A673 (cell line): Measurements from ENCODE around the gene PRSS35. TPM values are rescaled to one million over a fixed set of nuclear protein-coding genes. Genes with fewer than 3 reads are reported as not detected.

Experiments
- BruUV-seq: library from RNA; stranded (reverse); fragments of 400-500 nt; replicated peaks from 2 replicates; lab custom pipeline; 2021; lab: Mats Ljungman, UMichigan
- CTCF ChIA-PET: fragments of 300-600 bp; sonication (Branson Sonifier 250); formaldehyde crosslinking; loops from one replicate; lab custom pipeline; 2022; ENCODE audit warnings: antibody characterized with exemption; lab: Charles Lee
- POLR2A ChIA-PET: fragments of 300-600 bp; sonication (Branson Sonifier 250); formaldehyde crosslinking; loops from one replicate; lab custom pipeline; 2022; ENCODE audit warnings: antibody characterized with exemption; ENCODE audit not compliant: low non-redundant PET; lab: Charles Lee
- DNase-seq: peaks from one replicate; pipeline ENCODE4 v3.0.0-alpha.2; 2015; ENCODE audit warnings: low spot score
- H3K27ac ChIP-seq: fragments of 200-600 bp; sonication (generic); 2 replicates; pipeline ENCODE4 v1.5.1; 2016; ENCODE audit warnings: mixed run types, low read depth, mild to moderate bottlenecking, mixed read lengths, antibody characterized with exemption, low read length; ENCODE audit not compliant: poor library complexity, severe bottlenecking
- H3K27me3 ChIP-seq: fragments of 200-600 bp; sonication (generic); replicated peaks from 2 replicates; pipeline ENCODE4 v1.6.1; 2017; ENCODE audit warnings: mixed run types, low read depth, mild to moderate bottlenecking, mixed read lengths, antibody characterized with exemption, low read length; ENCODE audit not compliant: insufficient read depth, poor library complexity
- H3K36me3 ChIP-seq: fragments of 200-600 bp; sonication (generic); 2 replicates; pipeline ENCODE4 v1.6.1; 2016; ENCODE audit warnings: mixed run types, mild to moderate bottlenecking, mixed read lengths, antibody characterized with exemption, low read length; ENCODE audit not compliant: insufficient read depth, poor library complexity, severe bottlenecking
- H3K4me1 ChIP-seq: fragments of 200-600 bp; sonication (generic); 2 replicates; pipeline ENCODE4 v1.6.1; 2017; ENCODE audit warnings: mixed run types, mild to moderate bottlenecking, mixed read lengths, antibody characterized with exemption, low read length; ENCODE audit not compliant: insufficient read depth, poor library complexity, severe bottlenecking
- H3K4me3 ChIP-seq: fragments of 200-600 bp; sonication (generic); 2 replicates; pipeline ENCODE4 v1.5.1; 2016; ENCODE audit warnings: low read depth, mixed run types, mild to moderate bottlenecking, mixed read lengths, low read length; ENCODE audit not compliant: poor library complexity, severe bottlenecking
- H3K9me3 ChIP-seq: fragments of 200-600 bp; sonication (generic); 2 replicates; pipeline ENCODE4 v1.6.1; 2016; ENCODE audit warnings: mixed run types, low read depth, mild to moderate bottlenecking, mixed read lengths, antibody characterized with exemption, low read length; ENCODE audit not compliant: poor library complexity, severe bottlenecking
- EZH2 ChIP-seq: fragments of 200-600 bp; sonication (generic); IDR thresholded peaks from 2 replicates; pipeline ENCODE4 v1.6.1; 2017; ENCODE audit warnings: borderline replicate concordance, low read depth, mild to moderate bottlenecking, mixed read lengths, antibody characterized with exemption, low read length; ENCODE audit not compliant: poor library complexity, severe bottlenecking
- intact Hi-C: fragments of 100-400 bp; cut with micrococcal nuclease; formaldehyde crosslinking; loops from one replicate; pipeline ENCODE4 v1.10.0; 2022; ENCODE audit not compliant: unreplicated experiment
- total RNA-seq: library from RNA; stranded (reverse); gene quantifications from 2 replicates; pipeline ENCODE4 v1.2.3, GENCODE V29; 2021
- TF ChIP-seq, protein P1 (sequence below): fragments of 300-800, 200-600 bp; sonication (generic); conservative IDR thresholded peaks from 2 replicates; pipeline ENCODE4 v1.5.1; 2017; ENCODE audit warnings: low read depth, mild to moderate bottlenecking, antibody characterized with exemption, low read length, moderate library complexity, mixed read lengths

PRSS35 gene
- total RNA-seq, 1 experiment from 2014 or later: 112 TPM

DNA sequence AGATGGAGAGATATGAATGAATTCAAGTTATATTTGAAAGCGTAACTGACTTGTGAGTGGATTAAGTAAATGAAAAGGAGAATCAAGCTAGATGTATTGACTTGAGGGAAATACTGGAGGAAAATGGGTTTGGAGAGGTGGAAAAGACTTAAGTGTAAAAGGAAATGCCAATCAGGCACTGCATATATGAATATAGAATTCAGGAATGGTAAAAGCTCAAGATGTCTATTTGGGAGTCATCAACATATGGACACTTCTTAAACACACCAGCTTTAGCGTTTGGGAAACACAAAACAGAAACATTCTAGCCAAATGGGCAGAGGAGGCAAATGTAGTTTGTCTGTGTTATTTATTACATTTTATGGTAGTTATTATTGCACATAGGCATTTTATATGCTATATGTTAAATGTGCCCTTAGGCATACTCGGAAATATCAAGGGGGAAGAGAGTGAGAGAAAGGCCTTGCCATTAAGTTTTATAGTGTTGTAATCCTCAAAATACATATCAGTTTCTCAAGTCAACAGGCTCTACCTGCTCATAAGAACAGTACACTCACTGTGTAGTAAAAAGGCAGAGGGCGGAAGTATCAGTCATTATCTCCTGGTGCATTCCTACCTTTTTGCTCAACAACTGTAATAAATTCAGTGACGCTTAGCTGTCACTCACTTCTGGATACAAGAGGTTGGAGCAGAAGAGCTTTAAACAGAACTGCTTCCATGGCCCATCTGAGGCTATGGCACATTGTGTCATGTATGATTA is 47.8 kb upstream of the PRSS35 start:
- Histone ChIP-seq H3K4me3 (no peak overlapping the region), H3K36me3 (no peaks in the 10 kb centered on the region), H3K9me3 (no peaks in the 10 kb centered on the region), H3K4me1 (peaks cover 5% of the 10 kb centered on the region), H3K27ac (no peak overlapping the region), H3K27me3 (no peaks in the 10 kb centered on the region)
- TF ChIP-seq, protein P1, sequence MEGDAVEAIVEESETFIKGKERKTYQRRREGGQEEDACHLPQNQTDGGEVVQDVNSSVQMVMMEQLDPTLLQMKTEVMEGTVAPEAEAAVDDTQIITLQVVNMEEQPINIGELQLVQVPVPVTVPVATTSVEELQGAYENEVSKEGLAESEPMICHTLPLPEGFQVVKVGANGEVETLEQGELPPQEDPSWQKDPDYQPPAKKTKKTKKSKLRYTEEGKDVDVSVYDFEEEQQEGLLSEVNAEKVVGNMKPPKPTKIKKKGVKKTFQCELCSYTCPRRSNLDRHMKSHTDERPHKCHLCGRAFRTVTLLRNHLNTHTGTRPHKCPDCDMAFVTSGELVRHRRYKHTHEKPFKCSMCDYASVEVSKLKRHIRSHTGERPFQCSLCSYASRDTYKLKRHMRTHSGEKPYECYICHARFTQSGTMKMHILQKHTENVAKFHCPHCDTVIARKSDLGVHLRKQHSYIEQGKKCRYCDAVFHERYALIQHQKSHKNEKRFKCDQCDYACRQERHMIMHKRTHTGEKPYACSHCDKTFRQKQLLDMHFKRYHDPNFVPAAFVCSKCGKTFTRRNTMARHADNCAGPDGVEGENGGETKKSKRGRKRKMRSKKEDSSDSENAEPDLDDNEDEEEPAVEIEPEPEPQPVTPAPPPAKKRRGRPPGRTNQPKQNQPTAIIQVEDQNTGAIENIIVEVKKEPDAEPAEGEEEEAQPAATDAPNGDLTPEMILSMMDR: no peak
- no peak for TF ChIP-seq EZH2
- intact Hi-C loops: no loop called here
- ChIA-PET CTCF (no interaction called here), POLR2A (no interaction called here)
- DNase-seq: no peak
- no TSS peak for BruUV-seq

DNA sequence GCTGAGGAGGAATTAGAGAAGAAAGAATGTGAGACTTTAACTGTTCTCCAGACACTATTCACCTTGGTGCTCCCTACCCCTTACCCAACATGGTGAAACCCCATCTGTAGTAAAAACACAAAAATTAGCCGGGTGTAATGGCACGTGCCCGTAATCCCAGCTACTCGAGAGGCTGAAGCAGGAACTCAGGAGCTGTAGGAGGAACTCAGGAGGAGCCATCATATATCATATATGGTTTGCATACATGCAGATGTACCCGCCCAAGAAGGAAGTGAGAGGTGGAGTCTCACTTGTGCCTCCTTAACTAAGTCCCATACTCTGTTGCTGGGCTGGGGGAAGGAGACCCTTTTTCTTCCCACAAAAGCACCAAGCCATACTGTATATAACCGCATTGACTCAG is 46.0 kb upstream of the PRSS35 start:
- no peak for TF ChIP-seq EZH2
- TF ChIP-seq, protein P1: no peak
- H3K27me3 ChIP-seq: no peaks in the 10 kb centered on the region
- ChIA-PET POLR2A (no interaction called here), CTCF (no interaction called here)
- no peak for DNase-seq
- H3K4me3 ChIP-seq: no peak overlapping the region
- no peaks in the 10 kb centered on the region for H3K4me1 ChIP-seq
- no peaks in the 10 kb centered on the region for H3K36me3 ChIP-seq
- no TSS peak for BruUV-seq
- H3K27ac ChIP-seq: no peak overlapping the region
- intact Hi-C loops: no loop called here
- H3K9me3 ChIP-seq: no peaks in the 10 kb centered on the region

DNA sequence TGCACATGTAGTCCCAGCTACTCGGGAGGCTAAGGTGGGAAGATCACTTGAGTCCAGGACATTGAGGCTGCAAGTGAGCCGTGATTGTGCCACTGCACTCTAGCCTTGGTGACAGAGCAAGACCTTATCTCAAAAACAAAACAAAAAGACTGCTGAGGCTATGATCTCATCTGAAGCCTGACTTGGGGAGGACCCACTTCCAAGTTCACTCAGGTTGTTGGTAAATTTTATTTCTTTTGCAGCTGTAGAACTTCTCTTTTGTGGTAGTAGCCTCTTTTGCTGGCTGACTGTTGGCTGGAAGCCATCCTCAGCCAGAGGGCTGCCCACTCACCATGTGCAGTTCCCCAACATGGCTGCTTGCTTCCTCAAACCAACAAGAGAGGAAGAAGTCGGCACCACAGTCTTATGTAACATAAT is 44.7 kb upstream of the PRSS35 start:
- TF ChIP-seq, protein P1: no peak
- TF ChIP-seq EZH2: no peak
- Histone ChIP-seq H3K36me3 (no peaks in the 10 kb centered on the region), H3K4me3 (no peak overlapping the region), H3K9me3 (no peaks in the 10 kb centered on the region), H3K27me3 (no peaks in the 10 kb centered on the region), H3K27ac (no peak overlapping the region), H3K4me1 (no peaks in the 10 kb centered on the region)
- no TSS peak for BruUV-seq
- no peak for DNase-seq
- intact Hi-C loops: no loop called here
- CTCF ChIA-PET: no interaction called here
- POLR2A ChIA-PET: no interaction called here
